Neural crest cell (in vitro differentiated cells): ENCODE results near the gene UBA5. TPM values are rescaled to one million over a fixed set of nuclear protein-coding genes. Genes with fewer than 3 reads are reported as not detected.

ENCODE experiments used
- DNase-seq: peaks from one replicate; pipeline ENCODE4 v3.0.0; 2021; ENCODE audit warnings: low read depth, mixed read lengths, low spot score
- H3K27ac Mint-ChIP-seq: one replicate; pipeline ENCODE4 v1.8.0; 2021; ENCODE audit warnings: mild to moderate bottlenecking, mixed read lengths; ENCODE audit not compliant: unreplicated experiment
- H3K27me3 Mint-ChIP-seq: 2 replicates; pipeline ENCODE4 v1.8.0; 2021; ENCODE audit warnings: low read depth, mild to moderate bottlenecking, mixed read lengths
- H3K36me3 Mint-ChIP-seq: 2 replicates; pipeline ENCODE4 v1.8.0; 2021; ENCODE audit warnings: low read depth, mild to moderate bottlenecking, mixed read lengths
- H3K4me1 Mint-ChIP-seq: 2 replicates; pipeline ENCODE4 v1.8.0; 2021; ENCODE audit warnings: mixed read lengths
- H3K4me3 Mint-ChIP-seq: one replicate; pipeline ENCODE4 v1.8.0; 2021; ENCODE audit warnings: mild to moderate bottlenecking, mixed read lengths
- H3K9me3 Mint-ChIP-seq: 2 replicates; pipeline ENCODE4 v1.8.0; 2021; ENCODE audit warnings: mixed read lengths
- total RNA-seq: library from RNA; stranded (reverse); gene quantifications from 2 replicates; pipeline ENCODE4 v1.2.1, GENCODE V29; 2021
- TF ChIP-seq, protein P1 (sequence below): fragments of 200-600 bp; sonication (generic); conservative IDR thresholded peaks from 2 replicates; pipeline ENCODE4 v1.5.0; 2021; ENCODE audit warnings: antibody characterized with exemption, mild to moderate bottlenecking

Gene UBA5
- total RNA-seq, 1 donor from 2014 or later: 49.5 TPM

DNA sequence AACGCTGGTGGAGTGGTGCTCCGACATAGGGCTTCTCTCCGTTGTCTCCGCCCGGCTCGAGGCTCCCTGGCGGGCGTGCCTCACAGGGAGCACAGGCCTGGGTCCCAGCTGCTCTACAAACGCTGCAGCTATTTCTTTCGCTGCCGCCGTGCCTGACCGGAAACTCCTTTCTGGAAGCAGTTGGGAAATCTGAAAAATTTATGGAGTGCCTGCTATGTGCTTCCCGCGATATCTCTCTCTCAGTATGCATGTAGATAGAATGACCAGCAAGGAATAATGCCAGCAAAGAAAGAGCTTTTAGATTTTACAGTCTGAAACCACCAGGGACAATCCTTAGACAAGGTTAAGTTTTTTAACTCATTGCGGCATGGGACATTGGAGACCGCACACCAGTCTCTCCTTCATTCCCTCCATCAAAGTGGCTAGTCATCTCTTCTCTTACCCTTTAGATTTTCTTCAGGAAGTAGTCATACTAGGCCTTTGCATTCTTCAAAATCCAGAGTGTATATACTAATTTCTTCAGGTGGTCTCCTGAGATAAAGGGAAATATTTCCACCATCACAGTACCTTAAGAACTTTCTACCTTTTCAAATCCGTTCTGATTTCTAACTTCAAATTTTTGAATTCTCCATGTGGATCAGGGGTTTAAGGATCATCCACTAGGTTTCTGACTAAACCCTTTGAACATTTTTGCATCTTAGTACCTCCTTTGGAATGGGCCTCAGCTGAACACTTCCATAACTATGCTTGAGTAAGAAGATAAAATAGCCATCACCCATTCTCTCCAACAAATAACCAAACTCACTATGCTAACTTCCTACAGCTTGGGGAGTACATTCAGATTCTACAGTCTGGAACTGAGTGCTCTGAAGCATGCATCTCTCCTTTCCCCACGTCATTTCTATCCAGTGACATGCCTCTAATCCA, 63.2 kb downstream of the UBA5 start:
- TF ChIP-seq, protein P1, sequence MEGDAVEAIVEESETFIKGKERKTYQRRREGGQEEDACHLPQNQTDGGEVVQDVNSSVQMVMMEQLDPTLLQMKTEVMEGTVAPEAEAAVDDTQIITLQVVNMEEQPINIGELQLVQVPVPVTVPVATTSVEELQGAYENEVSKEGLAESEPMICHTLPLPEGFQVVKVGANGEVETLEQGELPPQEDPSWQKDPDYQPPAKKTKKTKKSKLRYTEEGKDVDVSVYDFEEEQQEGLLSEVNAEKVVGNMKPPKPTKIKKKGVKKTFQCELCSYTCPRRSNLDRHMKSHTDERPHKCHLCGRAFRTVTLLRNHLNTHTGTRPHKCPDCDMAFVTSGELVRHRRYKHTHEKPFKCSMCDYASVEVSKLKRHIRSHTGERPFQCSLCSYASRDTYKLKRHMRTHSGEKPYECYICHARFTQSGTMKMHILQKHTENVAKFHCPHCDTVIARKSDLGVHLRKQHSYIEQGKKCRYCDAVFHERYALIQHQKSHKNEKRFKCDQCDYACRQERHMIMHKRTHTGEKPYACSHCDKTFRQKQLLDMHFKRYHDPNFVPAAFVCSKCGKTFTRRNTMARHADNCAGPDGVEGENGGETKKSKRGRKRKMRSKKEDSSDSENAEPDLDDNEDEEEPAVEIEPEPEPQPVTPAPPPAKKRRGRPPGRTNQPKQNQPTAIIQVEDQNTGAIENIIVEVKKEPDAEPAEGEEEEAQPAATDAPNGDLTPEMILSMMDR: no peak
- Mint-ChIP-seq H3K27me3 (no peaks in the 10 kb centered on the region), H3K36me3 (peaks cover 3% of the 10 kb centered on the region), H3K4me3 (peak overlapping the region; percentile 97), H3K4me1 (peaks cover 32% of the 10 kb centered on the region), H3K27ac (peak overlapping the region; percentile 96), H3K9me3 (no peaks in the 10 kb centered on the region)
- no peak for DNase-seq

DNA sequence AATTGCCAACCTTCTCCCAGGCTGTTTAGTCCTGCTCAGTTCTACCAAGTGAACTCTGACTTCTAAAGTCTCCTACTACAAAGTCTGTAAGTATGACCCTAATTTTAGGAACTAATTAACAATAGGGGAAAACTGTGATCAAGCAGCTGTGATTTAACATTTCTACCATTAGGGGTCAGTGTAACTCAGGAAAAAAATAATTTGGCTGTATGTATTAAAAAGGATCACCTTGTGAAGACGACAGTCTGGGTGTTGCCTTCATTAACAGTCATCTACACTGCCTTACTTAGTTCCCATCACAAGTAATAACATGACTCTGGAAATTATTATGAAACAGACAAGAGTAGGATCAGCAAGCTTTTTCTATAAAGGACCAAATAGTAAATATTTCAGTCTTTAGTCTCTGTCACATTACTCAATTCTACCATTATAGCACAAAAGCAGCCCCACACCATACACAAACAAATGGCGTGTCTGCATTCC, 66.3 kb downstream of the UBA5 start:
- TF ChIP-seq, protein P1: peak; percentile 83
- Mint-ChIP-seq H3K4me3 (peak overlapping the region; percentile 74), H3K27me3 (peaks cover 11% of the 10 kb centered on the region), H3K27ac (no peak overlapping the region), H3K9me3 (no peaks in the 10 kb centered on the region), H3K36me3 (no peaks in the 10 kb centered on the region), H3K4me1 (peaks cover 18% of the 10 kb centered on the region)
- no peak for DNase-seq

Other genes with a start within 250 kb of the UBA5 start
- gene DNAJC13, start 242.8 kb upstream of the UBA5 start, total RNA-seq: 36.0 and 37.2 TPM in 2 replicates
- not detected in 2 replicates for gene ACKR4, start 63.1 kb upstream of the UBA5 start, total RNA-seq
- gene ACAD11, start 520 bp upstream of the UBA5 start, total RNA-seq: 16.7 and 17.1 TPM in 2 replicates
- 18.9 and 22.6 TPM in 2 replicates for gene NPHP3, start 62.1 kb downstream of the UBA5 start, total RNA-seq